ENCODE data around the gene ARID1B. TPM values are rescaled to one million over a fixed set of nuclear protein-coding genes. Genes with fewer than 3 reads are reported as not detected.

Gene ARID1B
- total and polyA plus RNA-seq, 2 of the 4 experiments (the other 2 are of a cell fraction), result 14.5 to 20.1 TPM

DNA sequence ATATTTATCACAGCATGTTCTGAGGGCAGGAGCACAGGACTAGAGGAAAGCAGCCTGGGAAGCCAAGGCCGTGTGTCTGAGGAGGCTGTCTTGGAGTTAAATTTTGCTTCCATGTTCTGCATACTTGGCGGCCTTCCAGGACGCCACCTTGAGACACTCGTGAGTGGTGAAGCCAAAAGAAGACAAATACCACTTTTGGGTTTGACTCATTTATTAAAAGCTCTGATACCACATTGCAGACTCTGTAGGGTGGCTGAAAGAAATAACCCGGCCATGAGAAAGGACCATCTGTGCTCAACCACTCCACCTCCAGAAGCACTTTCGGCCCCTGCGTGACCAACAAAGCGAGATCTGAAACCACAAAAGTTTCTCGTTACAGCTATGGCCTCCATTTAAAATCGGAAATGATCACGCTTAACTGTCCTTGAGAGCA is 426.1 kb downstream of the ARID1B start:
- no peak overlapping the region for H2AK9ac ChIP-seq (replicated peaks; ENCODE audit: low read depth, low read length, poor library complexity)
- intact Hi-C loops (cut with micrococcal nuclease) (no loop called here), dilution Hi-C loops (cut with HindIII; ENCODE audit: low sequenced_read_pairs, unreplicated experiment) (no loop called here), in situ Hi-C loops (cut with MboI; ENCODE audit: low sequenced_read_pairs) (no loop called here)
- peaks cover 14% of the 10 kb centered on the region; the same call in 1 of the 2 replicates for H3K9me1 ChIP-seq (ENCODE audit: insufficient read depth, low read length)
- CTCF ChIA-PET, result no interaction called here
- POLR2A ChIA-PET (ENCODE audit: unreplicated experiment), result no interaction called here
- H4K8ac ChIP-seq (ENCODE audit: low read depth in 2 of 2, low read length in 2 of 2), result no peak overlapping the region
- H3K14ac ChIP-seq (replicated peaks; ENCODE audit: low read depth, low read length), result no peak overlapping the region
- no peak overlapping the region for H4K91ac ChIP-seq (ENCODE audit: insufficient read depth, low read depth, low read length)
- TF ChIP-seq POLR2A (IDR thresholded peaks at IDR 0.05; ENCODE audit: low read depth, low read length) (no peak), NFE2L2 (IDR thresholded peaks at IDR 0.05; ENCODE audit: low read depth, low read length) (no peak), RCOR1 (IDR thresholded peaks at IDR 0.05; ENCODE audit: insufficient replicate concordance, low read length) (no peak), BHLHE40 (IDR thresholded peaks at IDR 0.05; ENCODE audit: low read depth, low read length) (no peak), MXI1 (IDR thresholded peaks at IDR 0.05; ENCODE audit: borderline replicate concordance, low read depth, low read length) (no peak), RAD21 (IDR thresholded peaks at IDR 0.05; ENCODE audit: low read length) (no peak), MAZ (IDR thresholded peaks at IDR 0.05; ENCODE audit: borderline replicate concordance, low read depth, low read length) (no peak), MAFK (IDR thresholded peaks at IDR 0.05; ENCODE audit: low read depth, low read length) (no peak), CHD1 (IDR thresholded peaks at IDR 0.05; ENCODE audit: low read depth, low read length) (no peak), CEBPB (IDR thresholded peaks at IDR 0.05; ENCODE audit: low read depth, low read length) (no peak), SMC3 (IDR thresholded peaks at IDR 0.05; ENCODE audit: low read depth, low read length) (no peak), FOS (IDR thresholded peaks at IDR 0.05; ENCODE audit: low read depth, low read length) (no peak), RFX5 (IDR thresholded peaks at IDR 0.05; ENCODE audit: low read depth, low read length) (no peak)
- TF ChIP-seq, protein P1, sequence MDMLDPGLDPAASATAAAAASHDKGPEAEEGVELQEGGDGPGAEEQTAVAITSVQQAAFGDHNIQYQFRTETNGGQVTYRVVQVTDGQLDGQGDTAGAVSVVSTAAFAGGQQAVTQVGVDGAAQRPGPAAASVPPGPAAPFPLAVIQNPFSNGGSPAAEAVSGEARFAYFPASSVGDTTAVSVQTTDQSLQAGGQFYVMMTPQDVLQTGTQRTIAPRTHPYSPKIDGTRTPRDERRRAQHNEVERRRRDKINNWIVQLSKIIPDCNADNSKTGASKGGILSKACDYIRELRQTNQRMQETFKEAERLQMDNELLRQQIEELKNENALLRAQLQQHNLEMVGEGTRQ (IDR thresholded peaks at IDR 0.05; ENCODE audit: low read depth, low read length), result no peak
- TF ChIP-seq, protein P2, sequence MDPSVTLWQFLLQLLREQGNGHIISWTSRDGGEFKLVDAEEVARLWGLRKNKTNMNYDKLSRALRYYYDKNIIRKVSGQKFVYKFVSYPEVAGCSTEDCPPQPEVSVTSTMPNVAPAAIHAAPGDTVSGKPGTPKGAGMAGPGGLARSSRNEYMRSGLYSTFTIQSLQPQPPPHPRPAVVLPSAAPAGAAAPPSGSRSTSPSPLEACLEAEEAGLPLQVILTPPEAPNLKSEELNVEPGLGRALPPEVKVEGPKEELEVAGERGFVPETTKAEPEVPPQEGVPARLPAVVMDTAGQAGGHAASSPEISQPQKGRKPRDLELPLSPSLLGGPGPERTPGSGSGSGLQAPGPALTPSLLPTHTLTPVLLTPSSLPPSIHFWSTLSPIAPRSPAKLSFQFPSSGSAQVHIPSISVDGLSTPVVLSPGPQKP (IDR thresholded peaks at IDR 0.05; ENCODE audit: borderline replicate concordance, low read depth, low read length), result no peak
- TF ChIP-seq, protein P3, sequence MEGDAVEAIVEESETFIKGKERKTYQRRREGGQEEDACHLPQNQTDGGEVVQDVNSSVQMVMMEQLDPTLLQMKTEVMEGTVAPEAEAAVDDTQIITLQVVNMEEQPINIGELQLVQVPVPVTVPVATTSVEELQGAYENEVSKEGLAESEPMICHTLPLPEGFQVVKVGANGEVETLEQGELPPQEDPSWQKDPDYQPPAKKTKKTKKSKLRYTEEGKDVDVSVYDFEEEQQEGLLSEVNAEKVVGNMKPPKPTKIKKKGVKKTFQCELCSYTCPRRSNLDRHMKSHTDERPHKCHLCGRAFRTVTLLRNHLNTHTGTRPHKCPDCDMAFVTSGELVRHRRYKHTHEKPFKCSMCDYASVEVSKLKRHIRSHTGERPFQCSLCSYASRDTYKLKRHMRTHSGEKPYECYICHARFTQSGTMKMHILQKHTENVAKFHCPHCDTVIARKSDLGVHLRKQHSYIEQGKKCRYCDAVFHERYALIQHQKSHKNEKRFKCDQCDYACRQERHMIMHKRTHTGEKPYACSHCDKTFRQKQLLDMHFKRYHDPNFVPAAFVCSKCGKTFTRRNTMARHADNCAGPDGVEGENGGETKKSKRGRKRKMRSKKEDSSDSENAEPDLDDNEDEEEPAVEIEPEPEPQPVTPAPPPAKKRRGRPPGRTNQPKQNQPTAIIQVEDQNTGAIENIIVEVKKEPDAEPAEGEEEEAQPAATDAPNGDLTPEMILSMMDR (conservative IDR thresholded peaks at IDR 0.05; ENCODE audit: low read depth, low read length), result no peak
- H2BK15ac ChIP-seq (ENCODE audit: low read depth, low read length), result no peak overlapping the region
- no peak overlapping the region for H2BK120ac ChIP-seq (ENCODE audit: low read depth, low read length)
- H2BK20ac ChIP-seq (ENCODE audit: low read depth, low read length), result no peak overlapping the region
- H3K4ac ChIP-seq (ENCODE audit: low read depth, low read length), result no peak overlapping the region
- ATAC-seq (ENCODE audit: low read depth) (no peak), DNase-seq (no peak)
- H3K23ac ChIP-seq (ENCODE audit: low read depth, low read length), result no peak overlapping the region
- H3K18ac ChIP-seq (ENCODE audit: low read depth, low read length), result no peak overlapping the region
- no peaks in the 10 kb centered on the region for H3K4me1 ChIP-seq (ENCODE audit: control insufficient read depth, insufficient read depth, low read length)
- no peaks in the 10 kb centered on the region for H3K9me3 ChIP-seq (ENCODE audit: control insufficient read depth, insufficient read depth, low read length)
- no peak overlapping the region for H2AFZ ChIP-seq (replicated peaks; ENCODE audit: low read length, poor library complexity)
- H3K36me3 ChIP-seq (ENCODE audit: control insufficient read depth, insufficient read depth, low read length), result peaks cover 48% of the 10 kb centered on the region
- H4K5ac ChIP-seq (ENCODE audit: low read depth, low read length), result no peak overlapping the region
- no peak overlapping the region for H2BK5ac ChIP-seq (ENCODE audit: low read depth, low read length, poor library complexity, severe bottlenecking)
- H3K4me2 ChIP-seq (ENCODE audit: low read depth, low read length), result no peak overlapping the region
- H3K27me3 ChIP-seq (ENCODE audit: control insufficient read depth, insufficient read depth, low read length), result no peaks in the 10 kb centered on the region
- H3K79me1 ChIP-seq (ENCODE audit: low read depth in 1 of 2, low read length in 2 of 2), result peaks cover 3 to 9% of the 10 kb centered on the region in 2 experiments; a peak in 2 of 4 replicates
- H3K27ac ChIP-seq (ENCODE audit: insufficient read depth, low read length), result no peak overlapping the region
- no peak overlapping the region for H3K56ac ChIP-seq (ENCODE audit: extremely low read depth, insufficient read depth, low read length)
- no TSS peak for BruUV-seq (replicated peaks)
- H3K4me3 ChIP-seq (ENCODE audit: insufficient read depth, low read depth, low read length), result no peak overlapping the region
- no peak overlapping the region for H2AK5ac ChIP-seq (ENCODE audit: low read depth, low read length)
- 87% methylated on average over 6 of the region's 11 CpGs; no CpG with 5 or more reads in 1 of the 2 experiments for WGBS, 2 experiments (ENCODE audit: extremely low coverage in 2 of 2, insufficient read length in 1 of 2)
- H3K9ac ChIP-seq (ENCODE audit: low read depth, low read length), result no peak overlapping the region
- H4K20me1 ChIP-seq (ENCODE audit: insufficient read depth, low read length), result no peaks in the 10 kb centered on the region

Measured in IMR-90 (cell line).